GM12891 (cell line): ENCODE data around the gene LIF.

Experiments
- POLR2A ChIP-seq: IDR thresholded peaks from 2 replicates; pipeline ENCODE4 v1.6.1; 2011; ENCODE audit warnings: low read depth, low read length, control low read depth
- SPI1 ChIP-seq: IDR thresholded peaks from 2 replicates; pipeline ENCODE4 v1.6.1; 2011; ENCODE audit warnings: low read depth, low read length, control low read depth

GRCh38 chr22:30239488-30240405, 6.8 kb downstream of the LIF start:
- TF ChIP-seq POLR2A = no peak
- no peak for TF ChIP-seq SPI1
